SK-N-SH (cell line): ENCODE results near the gene RABL6. TPM values are rescaled to one million over a fixed set of nuclear protein-coding genes. Genes with fewer than 3 reads are reported as not detected.
"Not testable (repeated sequence)": the region's sequence is repeated elsewhere in the genome, so short reads cannot be mapped to it uniquely, and the experiment has no call there.

Experiments used
- CTCF ChIA-PET: fragments of 300-600, 350-600 bp; formaldehyde crosslinking; extraction: SDS; loops from one replicate; lab custom pipeline; 2021; lab: Yijun Ruan, JAX
- POLR2A ChIA-PET: fragments of 350-600 bp; sonication (Branson Sonifier 250); formaldehyde crosslinking; extraction: SDS; loops from one replicate; lab custom pipeline; 2020; ENCODE audit warnings: antibody characterized with exemption, inconsistent platforms; lab: Yijun Ruan, JAX
- DNase-seq: peaks from one replicate; pipeline ENCODE4 v3.0.0; 2012
- H2AFZ ChIP-seq: fragments of 200-600 bp; sonication (generic); 2 replicates; pipeline ENCODE4 v1.8.1; 2016; ENCODE audit warnings: antibody characterized with exemption, mild to moderate bottlenecking, low read depth
- H3F3A ChIP-seq: fragments of 200-600 bp; sonication (generic); replicated peaks from 2 replicates; pipeline ENCODE3; 2016; ENCODE audit warnings: antibody characterized with exemption, mild to moderate bottlenecking; ENCODE audit not compliant: insufficient read depth
- H3K27ac ChIP-seq, 2 experiments: fragments of 200-500 bp in 1 of 2; fragments of 200-600 bp in 1 of 2; sonication (Bioruptor generic) in 1 of 2; sonication (generic), shearing (Covaris generic) in 1 of 2; 2 replicates each; pipeline versions ENCODE4 v1.5.1 to v1.6.1; 2014 to 2016; ENCODE audit warnings: low read depth in 2 of 2, inconsistent platforms in 1 of 2, low read length in 1 of 2, mild to moderate bottlenecking in 1 of 2, mixed read lengths in 1 of 2
- H3K27me3 ChIP-seq: fragments of 200-600 bp; sonication (generic), shearing (Covaris generic); 2 replicates; pipeline ENCODE4 v1.6.1; 2016; ENCODE audit warnings: mixed run types; ENCODE audit not compliant: insufficient read depth
- H3K36me3 ChIP-seq, 2 experiments: fragments of 200-500 bp in 1 of 2; fragments of 200-600 bp in 1 of 2; sonication (Bioruptor generic) in 1 of 2; sonication (generic) in 1 of 2; replicated peaks in 1 of 2; 2 replicates each; pipeline versions ENCODE3 to v1.5.1; 2014 to 2016; ENCODE audit warnings: low read length in 1 of 2, mild to moderate bottlenecking in 1 of 2; ENCODE audit not compliant: insufficient read depth in 2 of 2, control insufficient read depth in 1 of 2
- H3K4me1 ChIP-seq, 2 experiments: fragments of 200-500 bp in 1 of 2; fragments of 200-600 bp in 1 of 2; sonication (Bioruptor generic) in 1 of 2; sonication (generic), shearing (Covaris generic) in 1 of 2; 2 replicates each; pipeline versions ENCODE4 v1.5.1 to v1.6.1; 2014 to 2016; ENCODE audit warnings: low read depth in 1 of 2, low read length in 1 of 2, mixed run types in 1 of 2; ENCODE audit not compliant: insufficient read depth in 2 of 2, control insufficient read depth in 1 of 2
- H3K4me2 ChIP-seq: fragments of 200-600 bp; sonication (generic), shearing (Covaris generic); 2 replicates; pipeline ENCODE4 v1.6.1; 2017; ENCODE audit warnings: mixed run types
- H3K4me3 ChIP-seq, 2 experiments: fragments of 200-500 bp in 1 of 2; fragments of 200-600 bp in 1 of 2; sonication (Bioruptor generic) in 1 of 2; sonication (generic), shearing (Covaris generic) in 1 of 2; 2 replicates each; pipeline versions ENCODE4 v1.5.1 to v1.8.1; 2014 to 2016; ENCODE audit warnings: low read depth in 2 of 2, inconsistent platforms in 1 of 2, low read length in 1 of 2, mild to moderate bottlenecking in 1 of 2, mixed read lengths in 1 of 2, moderate library complexity in 1 of 2
- H3K79me2 ChIP-seq: fragments of 200-600 bp; sonication (generic); 2 replicates; pipeline ENCODE4 v1.8.1; 2017; ENCODE audit warnings: mild to moderate bottlenecking; ENCODE audit not compliant: insufficient read depth
- H3K9ac ChIP-seq: fragments of 200-600 bp; sonication (generic); 2 replicates; pipeline ENCODE4 v1.6.1; 2017; ENCODE audit warnings: mixed run types
- H3K9me2 ChIP-seq: fragments of 200-600 bp; sonication (generic); 2 replicates; pipeline ENCODE4 v1.6.1; 2017; ENCODE audit warnings: mixed run types
- H3K9me3 ChIP-seq: fragments of 200-600 bp; sonication (generic); 2 replicates; pipeline ENCODE4 v1.6.1; 2017; ENCODE audit warnings: mixed run types, mild to moderate bottlenecking, moderate library complexity
- H4K20me1 ChIP-seq: fragments of 200-600 bp; sonication (generic); 2 replicates; pipeline ENCODE4 v1.6.1; 2017; ENCODE audit warnings: mild to moderate bottlenecking, mixed run types; ENCODE audit not compliant: insufficient read depth
- ELF1 ChIP-seq: IDR thresholded peaks from 2 replicates; pipeline ENCODE4 v1.4.0; 2012
- MXI1 ChIP-seq: IDR thresholded peaks from 2 replicates; pipeline ENCODE4 v1.6.1; 2012; ENCODE audit warnings: mild to moderate bottlenecking, low read depth, low read length, improper control_type of control experiment
- PBX3 ChIP-seq: IDR thresholded peaks from 2 replicates; pipeline ENCODE4; 2012
- POLR2AphosphoS5 ChIP-seq: IDR thresholded peaks from 2 replicates; pipeline ENCODE4 v1.6.1; 2012; ENCODE audit warnings: low read depth, low read length
- RAD21 ChIP-seq: IDR thresholded peaks from 2 replicates; pipeline ENCODE4 v1.6.1; 2012; ENCODE audit warnings: mild to moderate bottlenecking, low read length
- TAF1 ChIP-seq: IDR thresholded peaks from 2 replicates; pipeline ENCODE4 v1.6.1; 2012; ENCODE audit warnings: low read depth, mild to moderate bottlenecking, low read length, moderate library complexity, borderline replicate concordance
- WGBS: methylation state at CpG from one replicate; pipeline ENCODE4 v1.1.6; 2017; ENCODE audit warnings: low lambda C conversion rate; 5-methylcytosine and 5-hydroxymethylcytosine counted together
- polyA plus RNA-seq, 3 experiments: library from polyadenylated mRNA; depleted of rRNA; stranded (reverse); fragments of >200 nt; gene quantifications; 2 replicates each; pipeline ENCODE4 v1.2.3, GENCODE V29; 2012
- TF ChIP-seq, protein P1 (sequence below): fragments of 200-600 bp; sonication (generic); IDR thresholded peaks from 2 replicates; pipeline ENCODE4 v1.6.1; 2017; ENCODE audit warnings: antibody characterized with exemption, mild to moderate bottlenecking, moderate library complexity
- TF ChIP-seq, protein P2 (sequence below): IDR thresholded peaks from 2 replicates; pipeline ENCODE4 v1.4.0; 2012; ENCODE audit warnings: low read depth

RABL6 gene
- polyA plus RNA-seq, 1 of the 3 experiments (the other 2 are of a cell fraction): 43.6 TPM

DNA sequence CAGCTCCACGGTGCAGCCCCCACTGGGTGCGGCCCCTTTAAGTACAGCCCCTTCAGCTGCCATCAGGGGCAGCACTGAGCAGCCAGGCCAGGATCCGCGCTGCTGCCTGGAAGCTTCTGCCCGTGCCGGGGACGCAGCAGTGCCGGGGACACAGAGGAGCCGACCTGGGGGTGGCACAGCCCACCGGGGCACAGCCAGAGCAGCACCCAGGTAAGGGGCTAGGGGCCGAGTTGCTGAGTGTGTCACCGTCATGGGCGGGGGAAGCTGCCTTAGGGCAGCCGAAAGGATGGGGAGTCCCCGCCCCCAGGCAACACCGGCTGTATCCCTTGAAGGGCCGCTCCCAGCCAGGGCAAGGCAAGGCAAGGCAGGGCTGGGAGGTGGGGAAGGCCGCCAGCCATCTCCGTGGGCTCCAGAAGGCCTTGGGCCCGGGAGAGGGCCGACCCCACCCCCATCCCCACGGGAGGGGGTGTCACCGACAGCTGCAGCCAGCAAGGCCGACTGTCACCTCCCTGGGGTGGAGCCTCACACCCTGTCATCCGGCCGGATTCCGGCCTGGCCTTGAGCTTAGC is 34.7 kb downstream of the RABL6 start, which contains the start of gene AJM1:
Gene AJM1, plus strand, starts transcription at position 99 of the 569 bp plus-strand sequence. CDS start 1,937 bp downstream, outside the sequence.
- peak within 1 kb of the TSS; percentile 52; the same call in 1 of the 2 replicates for H3K9ac ChIP-seq
- peak within 1 kb of the TSS; percentile 22 to 78; a peak in 2 of 4 replicates for H3K27ac ChIP-seq
- H3K27me3 ChIP-seq, H3K9me2 ChIP-seq, H3K79me2 ChIP-seq, H3K9me3 ChIP-seq, H2AFZ ChIP-seq: not testable (repeated sequence)
- H3K36me3 ChIP-seq: peaks cover 0 to 15% of the 10 kb centered on the region in 2 experiments
- DNase-seq: peak; percentile 92
- peaks cover 10% of the 10 kb centered on the region; the same call in 1 of the 2 replicates for H4K20me1 ChIP-seq
- TF ChIP-seq MXI1 (0 out of 2 replicates have a peak, but pooled peaks have one; percentile 34), PBX3 (peak; percentile 18; the same call in 1 of the 2 replicates), RAD21 (peak; percentile 43), POLR2AphosphoS5 (peak; percentile 68), TAF1 (0 out of 2 replicates have a peak, but pooled peaks have one; percentile 8), ELF1 (peak; percentile 41; the same call in 1 of the 2 replicates)
- TF ChIP-seq, protein P1, sequence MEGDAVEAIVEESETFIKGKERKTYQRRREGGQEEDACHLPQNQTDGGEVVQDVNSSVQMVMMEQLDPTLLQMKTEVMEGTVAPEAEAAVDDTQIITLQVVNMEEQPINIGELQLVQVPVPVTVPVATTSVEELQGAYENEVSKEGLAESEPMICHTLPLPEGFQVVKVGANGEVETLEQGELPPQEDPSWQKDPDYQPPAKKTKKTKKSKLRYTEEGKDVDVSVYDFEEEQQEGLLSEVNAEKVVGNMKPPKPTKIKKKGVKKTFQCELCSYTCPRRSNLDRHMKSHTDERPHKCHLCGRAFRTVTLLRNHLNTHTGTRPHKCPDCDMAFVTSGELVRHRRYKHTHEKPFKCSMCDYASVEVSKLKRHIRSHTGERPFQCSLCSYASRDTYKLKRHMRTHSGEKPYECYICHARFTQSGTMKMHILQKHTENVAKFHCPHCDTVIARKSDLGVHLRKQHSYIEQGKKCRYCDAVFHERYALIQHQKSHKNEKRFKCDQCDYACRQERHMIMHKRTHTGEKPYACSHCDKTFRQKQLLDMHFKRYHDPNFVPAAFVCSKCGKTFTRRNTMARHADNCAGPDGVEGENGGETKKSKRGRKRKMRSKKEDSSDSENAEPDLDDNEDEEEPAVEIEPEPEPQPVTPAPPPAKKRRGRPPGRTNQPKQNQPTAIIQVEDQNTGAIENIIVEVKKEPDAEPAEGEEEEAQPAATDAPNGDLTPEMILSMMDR: peak; percentile 79
- TF ChIP-seq, protein P2, sequence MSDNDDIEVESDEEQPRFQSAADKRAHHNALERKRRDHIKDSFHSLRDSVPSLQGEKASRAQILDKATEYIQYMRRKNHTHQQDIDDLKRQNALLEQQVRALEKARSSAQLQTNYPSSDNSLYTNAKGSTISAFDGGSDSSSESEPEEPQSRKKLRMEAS: peak; percentile 80
- peaks cover 19% of the 10 kb centered on the region for H3F3A ChIP-seq
- WGBS: no CpG with 5 or more reads among the region's 27 CpGs
- H3K4me1 ChIP-seq: peaks cover 24 to 29% of the 10 kb centered on the region in 2 experiments; a peak in 2 of 4 replicates
- H3K4me2 ChIP-seq: peak within 1 kb of the TSS; percentile 97
- peak within 1 kb of the TSS; percentile 66 to 85 for H3K4me3 ChIP-seq
- CTCF ChIA-PET: interaction anchor here (0.6 to 4.7 kb wide), 37 partner anchors 11 to 389 kb away, joined by 3 to 36 read pairs (median 4); partner anchors contain the start of genes CCDC183, LCN8, MAN1B1 and RABL6
- POLR2A ChIA-PET: interaction anchor here (1.4 to 2.1 kb wide), 3 partner anchors 14 to 36 kb away, joined by 4 to 10 read pairs (median 4); partner anchors contain the start of gene RABL6

DNA sequence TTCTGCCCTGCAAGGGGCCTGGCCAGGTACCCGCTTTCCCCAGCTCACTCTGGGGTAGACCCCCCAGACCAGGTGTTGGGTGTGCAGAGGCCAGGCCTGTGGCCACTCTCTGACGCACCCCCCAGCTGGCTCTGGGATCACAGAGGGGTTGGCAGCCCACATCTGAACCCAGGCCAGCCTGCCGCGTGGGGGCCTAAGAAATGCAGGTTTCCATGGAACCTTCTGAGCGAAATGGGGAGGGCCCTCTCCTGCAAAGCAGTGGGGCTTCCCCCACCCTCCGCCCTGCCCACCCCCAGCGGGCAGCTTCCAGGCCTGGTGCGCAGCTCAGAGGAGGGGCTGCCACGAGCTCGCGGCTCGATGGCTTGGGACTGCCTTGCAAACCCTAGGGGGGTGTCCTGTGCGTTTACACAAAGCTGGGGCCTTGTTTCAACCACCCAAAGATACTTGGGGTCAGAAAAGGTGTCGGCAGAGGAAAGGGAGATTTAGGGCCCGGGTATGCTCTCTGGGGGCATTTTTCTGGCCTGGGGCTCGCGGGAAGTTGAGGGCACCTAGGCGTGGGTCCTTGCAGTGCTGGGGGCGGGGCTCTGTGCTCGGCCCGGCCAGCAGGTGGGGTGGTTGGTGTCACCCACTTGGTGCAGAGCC is 35.5 kb downstream of the RABL6 start:
- 62% methylated on average over 11 of the region's 21 CpGs for WGBS
- peaks cover 10% of the 10 kb centered on the region; the same call in 1 of the 2 replicates for H4K20me1 ChIP-seq

More for the DNA sequence above, 35.5 kb downstream of the RABL6 start:
- peak overlapping the region; percentile 16 to 66; a peak in 3 of 4 replicates for H3K4me3 ChIP-seq
- H3K4me1 ChIP-seq: peaks cover 24 to 29% of the 10 kb centered on the region in 2 experiments; a peak in 2 of 4 replicates
- not testable (repeated sequence) for H3K79me2 ChIP-seq, H3K27me3 ChIP-seq, H3K9me3 ChIP-seq, H2AFZ ChIP-seq, DNase-seq, H3K9me2 ChIP-seq
- H3K27ac ChIP-seq: peak overlapping the region in 1 of 2 experiments; percentile 39; a peak in 1 of 4 replicates
- ChIA-PET POLR2A (interaction anchor here (1.5 kb wide), 1 partner anchor 15 kb away, joined by 4 read pairs; no protein-coding TSS in a partner anchor), CTCF (interaction anchor here (0.7 to 4.7 kb wide), 32 partner anchors 11 to 390 kb away, joined by 3 to 36 read pairs (median 4); partner anchors contain the start of genes LCN8, MAN1B1, RABL6 and TMEM141)
- H3K9ac ChIP-seq: 0 out of 2 replicates have a peak overlapping the region, but pooled peaks have one; percentile 21
- H3F3A ChIP-seq: peaks cover 19% of the 10 kb centered on the region
- H3K36me3 ChIP-seq: peaks cover 0 to 15% of the 10 kb centered on the region in 2 experiments
- peak overlapping the region; percentile 78 for H3K4me2 ChIP-seq
